ENCODE data around the gene PNPLA1. TPM values are rescaled to one million over a fixed set of nuclear protein-coding genes. Genes with fewer than 3 reads are reported as not detected.

Gene PNPLA1
- polyA plus RNA-seq, 1 donor (not counting 4 experiments of a cell fraction or from before 2014, with no cell fraction given): 0.14 TPM

DNA sequence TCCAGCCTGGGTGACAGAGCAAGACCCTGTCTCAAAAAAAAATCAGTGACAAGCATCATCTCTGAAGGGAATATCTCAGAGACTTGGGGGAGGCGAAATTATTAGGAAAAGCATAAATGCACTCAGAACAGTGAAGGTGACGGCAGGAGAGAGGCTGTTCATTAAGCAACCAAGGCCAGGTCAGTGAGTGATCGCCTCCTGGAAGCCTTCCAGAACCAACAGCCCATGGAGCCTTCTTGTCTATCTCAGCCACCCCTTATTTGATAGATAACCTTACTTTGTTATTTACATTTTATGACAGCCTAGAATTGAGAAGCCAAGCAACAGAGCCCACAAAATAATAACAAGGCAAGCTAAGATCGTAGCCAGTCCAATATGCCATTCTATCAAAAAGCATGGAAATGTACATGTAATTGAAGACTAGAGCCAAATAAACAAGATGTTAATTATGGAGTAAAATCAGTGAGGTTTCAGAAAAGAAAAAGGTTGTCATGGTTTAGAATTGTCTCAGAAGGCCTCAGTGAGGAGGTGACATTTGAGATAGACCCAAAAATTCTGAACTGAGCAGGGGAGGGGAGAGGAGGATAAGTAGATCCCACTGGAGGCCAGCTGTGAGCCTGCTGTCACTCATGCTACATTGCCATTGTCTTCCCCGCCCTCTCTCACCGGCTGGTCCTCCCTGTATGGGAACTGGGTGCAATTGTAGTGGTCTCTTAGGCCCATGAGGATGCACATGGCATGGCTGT lies 49.0 kb downstream of the PNPLA1 start:
- DNase-seq (ENCODE audit: low read depth, low spot score): no peak
- H3K4me3 ChIP-seq (ENCODE audit: control insufficient read depth in 2 of 3, extremely low read depth in 1 of 3, insufficient read depth in 2 of 3, low read depth in 1 of 3, low read length in 3 of 3): no peak overlapping the region
- H3K4me1 ChIP-seq (ENCODE audit: control insufficient read depth, extremely low read depth, insufficient read depth, low read length): peaks cover 6% of the 10 kb centered on the region
- H3K9me1 ChIP-seq (ENCODE audit: control insufficient read depth, extremely low read depth, insufficient read depth, low read length): no peaks in the 10 kb centered on the region
- no peaks in the 10 kb centered on the region for H3K79me2 ChIP-seq (ENCODE audit: control insufficient read depth, insufficient read depth, low read length)
- no peak overlapping the region for H3K9ac ChIP-seq (ENCODE audit: control insufficient read depth, extremely low read depth, insufficient read depth, low read length)
- H3K9me3 ChIP-seq (ENCODE audit: control insufficient read depth, low read depth, low read length): no peaks in the 10 kb centered on the region
- H3K36me3 ChIP-seq (ENCODE audit: control insufficient read depth in 2 of 2, extremely low read depth in 1 of 2, insufficient read depth in 2 of 2, low read length in 2 of 2): no peaks in the 10 kb centered on the region
- dilution Hi-C loops (cut with MboI; ENCODE audit: extremely low pct_ligation_motif_present, low sequenced_read_pairs): no loop called here
- H4K20me1 ChIP-seq (ENCODE audit: control insufficient read depth, extremely low read depth, insufficient read depth, low read length): no peaks in the 10 kb centered on the region
- H3K27me3 ChIP-seq (ENCODE audit: control insufficient read depth, extremely low read depth, insufficient read depth, low read length): peaks cover 10% of the 10 kb centered on the region
- TF ChIP-seq CTCF (optimal IDR thresholded peaks at IDR 0.05 in 1 of 3, IDR thresholded peaks at IDR 0.05 in 1 of 3, conservative IDR thresholded peaks at IDR 0.05 in 1 of 3; ENCODE audit: extremely low read depth in 1 of 3, insufficient read depth in 2 of 3, low read length in 3 of 3) (no peak), EZH2 (IDR thresholded peaks at IDR 0.05; ENCODE audit: low read length) (no peak)
- no peak overlapping the region for H3K4me2 ChIP-seq (ENCODE audit: control insufficient read depth, extremely low read depth, insufficient read depth, low read depth, low read length)
- no peak overlapping the region for H2AFZ ChIP-seq (ENCODE audit: control insufficient read depth, low read length)
- H3K27ac ChIP-seq (ENCODE audit: control insufficient read depth, insufficient read depth, low read length): no peak overlapping the region
- no peak for FAIRE-seq

- Histone ChIP-seq H3K27ac (ENCODE audit: control insufficient read depth, insufficient read depth, low read length) (no peak overlapping the region), H3K27me3 (ENCODE audit: control insufficient read depth, extremely low read depth, insufficient read depth, low read length) (peaks cover 10% of the 10 kb centered on the region), H3K4me1 (ENCODE audit: control insufficient read depth, extremely low read depth, insufficient read depth, low read length) (peaks cover under 1% of the 10 kb centered on the region), H4K20me1 (ENCODE audit: control insufficient read depth, extremely low read depth, insufficient read depth, low read length) (no peaks in the 10 kb centered on the region), H3K9ac (ENCODE audit: control insufficient read depth, extremely low read depth, insufficient read depth, low read length) (no peak overlapping the region), H3K9me3 (ENCODE audit: control insufficient read depth, low read depth, low read length) (no peaks in the 10 kb centered on the region), H3K9me1 (ENCODE audit: control insufficient read depth, extremely low read depth, insufficient read depth, low read length) (no peaks in the 10 kb centered on the region), H3K4me3 (ENCODE audit: control insufficient read depth in 2 of 3, extremely low read depth in 1 of 3, insufficient read depth in 2 of 3, low read depth in 1 of 3, low read length in 3 of 3) (no peak overlapping the region), H3K79me2 (ENCODE audit: control insufficient read depth, insufficient read depth, low read length) (no peaks in the 10 kb centered on the region), H3K4me2 (ENCODE audit: control insufficient read depth, extremely low read depth, insufficient read depth, low read depth, low read length) (no peak overlapping the region), H2AFZ (ENCODE audit: control insufficient read depth, low read length) (no peak overlapping the region), H3K36me3 (ENCODE audit: control insufficient read depth in 2 of 2, extremely low read depth in 1 of 2, insufficient read depth in 2 of 2, low read length in 2 of 2) (no peaks in the 10 kb centered on the region)
- FAIRE-seq: no peak
- no peak for DNase-seq (ENCODE audit: low read depth, low spot score)
- dilution Hi-C loops (cut with MboI; ENCODE audit: extremely low pct_ligation_motif_present, low sequenced_read_pairs): no loop called here
- peak in 1 of 3 experiments; percentile 22 for TF ChIP-seq CTCF (optimal IDR thresholded peaks at IDR 0.05 in 1 of 3, IDR thresholded peaks at IDR 0.05 in 1 of 3, conservative IDR thresholded peaks at IDR 0.05 in 1 of 3; ENCODE audit: extremely low read depth in 1 of 3, insufficient read depth in 2 of 3, low read length in 3 of 3)
- no peak for TF ChIP-seq EZH2 (IDR thresholded peaks at IDR 0.05; ENCODE audit: low read length)
Observed at GRCh38 chr6:36319436-36319762, 49.5 kb downstream of the PNPLA1 start.

Data from keratinocyte (primary cell).